Kidney (tissue), 14 donors: ENCODE results near the gene SRGN. TPM values are rescaled to one million over a fixed set of nuclear protein-coding genes. Genes with fewer than 3 reads are reported as not detected.

Experiments used
- DNase-seq, 5 donors: peaks; one replicate each; pipeline ENCODE4 v3.0.0-alpha.2; 2013 to 2020
- FAIRE-seq: peaks from 2 replicates; lab custom pipeline; 2012; peaks lifted over from hg19 to GRCh38; lab: Jason Lieb, UNC
- H3K27ac ChIP-seq, 2 donors: one replicate each; pipeline ENCODE4 v1.7.0; 2013; ENCODE audit warnings: low read depth in 2 of 2, low read length in 2 of 2, inconsistent platforms in 1 of 2
- H3K27me3 ChIP-seq: one replicate; pipeline ENCODE4 v1.7.1; 2013; ENCODE audit warnings: low read length, inconsistent platforms; ENCODE audit not compliant: control insufficient read depth, insufficient read depth
- H3K36me3 ChIP-seq, 3 donors: one replicate each; pipeline versions ENCODE4 v1.7.0 to v1.7.1; 2013; ENCODE audit warnings: low read length in 3 of 3, control low read depth in 1 of 3, inconsistent platforms in 1 of 3; ENCODE audit not compliant: insufficient read depth in 3 of 3, control insufficient read depth in 2 of 3
- H3K4me1 ChIP-seq, 3 donors: one replicate each; pipeline versions ENCODE4 v1.7.0 to v1.7.1; 2013; ENCODE audit warnings: low read length in 3 of 3, inconsistent platforms in 1 of 3, low read depth in 1 of 3; ENCODE audit not compliant: control insufficient read depth in 2 of 3, insufficient read depth in 2 of 3
- H3K4me3 ChIP-seq, 3 donors: one replicate each; pipeline versions ENCODE4 v1.7.0 to v1.8.1; 2013; ENCODE audit warnings: low read length in 3 of 3, control low read depth in 1 of 3, inconsistent platforms in 1 of 3
- H3K9ac ChIP-seq, 3 donors: one replicate each; pipeline versions ENCODE4 v1.7.0 to v1.7.1; 2013; ENCODE audit warnings: low read length in 3 of 3, control low read depth in 1 of 3, inconsistent platforms in 1 of 3
- H3K9me3 ChIP-seq, 3 donors: one replicate each; pipeline versions ENCODE4 v1.7.0 to v1.7.1; 2013; ENCODE audit warnings: low read length in 3 of 3, control low read depth in 1 of 3, inconsistent platforms in 1 of 3; ENCODE audit not compliant: control insufficient read depth in 2 of 3, insufficient read depth in 1 of 3
- CTCF ChIP-seq: IDR thresholded peaks from 3 replicates; pipeline ENCODE4 v1.5.1; 2012; ENCODE audit warnings: mild to moderate bottlenecking, moderate library complexity, borderline replicate concordance; ENCODE audit not compliant: insufficient read depth; ENCODE audit errors: extremely low read depth
- intact Hi-C: fragments of 100-400 bp; cut with DNase I; formaldehyde crosslinking; loops from one replicate; pipeline ENCODE4 v1.11.1; 2022
- polyA plus RNA-seq: library from polyadenylated mRNA; stranded (reverse); fragments of 350-450 nt; fragmentation: Illumina TruSeq; extraction: RNeasy Lipid Tissue Mini Kit (QIAGEN cat#74804); gene quantifications from one replicate; pipeline ENCODE4 v1.2.3, GENCODE V29; 2014; ENCODE audit warnings: low read depth, low replicate concordance; ENCODE audit not compliant: insufficient read depth
- total RNA-seq: library from RNA; stranded (reverse); fragmentation: NEBNext Ultra II Directional; extraction: Animal tissue kit (Norgen Biotek cat#: 25700); gene quantifications from one replicate; pipeline ENCODE4 v1.2.1, GENCODE V29; 2021
- donor health status: control.
- donor health status: control.
- donor health status: control.
- donor health status: control.
- donor health status: control.
- donor health status: DM: yes; HTN: yes; CAD: no.
- donor health status: Normal renal cell carcinoma (clear cell type).

The SRGN gene
- total and polyA plus RNA-seq, 2 donors from 2014 or later: 65.7 to 130 TPM

DNA sequence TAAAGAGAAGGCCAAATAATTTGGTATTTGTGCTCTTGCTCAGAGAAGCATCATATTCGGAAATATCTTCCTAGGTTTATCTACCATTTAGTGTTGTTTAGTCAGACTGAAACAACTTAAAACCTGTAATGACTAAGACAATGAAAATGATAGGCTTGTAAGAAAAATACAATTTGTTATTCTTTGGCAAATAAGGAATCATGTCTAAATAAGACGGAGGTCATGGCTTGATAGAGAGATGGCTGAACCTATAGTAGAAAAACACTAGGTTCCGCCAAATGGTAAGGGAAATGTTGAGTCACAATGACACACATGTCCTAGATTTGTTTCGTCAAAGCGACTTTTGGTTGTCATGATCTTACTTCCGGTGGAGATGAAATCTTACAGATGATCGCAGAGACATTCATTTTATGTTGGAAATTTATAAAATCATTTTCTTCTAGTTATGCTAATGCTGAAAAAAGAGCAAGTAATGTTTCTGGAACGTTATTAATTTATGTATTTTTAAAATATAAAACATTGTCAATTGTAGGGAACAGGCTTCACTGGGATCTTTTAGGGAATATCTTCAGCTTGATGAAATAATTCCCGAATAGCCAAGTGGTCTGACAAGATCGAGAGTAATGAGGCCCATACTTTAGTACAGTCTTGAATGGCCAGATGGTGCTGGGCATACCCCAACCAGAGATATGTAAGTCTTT, 1.0 kb downstream of the SRGN start:
- peak overlapping the region in 2 of 3 donors; percentile 39 to 78 for H3K9ac ChIP-seq
- peak overlapping the region in 2 of 3 donors; percentile 71 to 75 for H3K4me3 ChIP-seq
- DNase-seq (no peak), FAIRE-seq (no peak)
- H3K27me3 ChIP-seq: no peaks in the 10 kb centered on the region
- H3K27ac ChIP-seq: peak overlapping the region in 1 of 2 donors; percentile 94
- intact Hi-C loops: no loop called here
- TF ChIP-seq CTCF: no peak
- H3K36me3 ChIP-seq: no peaks in the 10 kb centered on the region
- peaks cover 0 to 5% (median 0%) of the 10 kb centered on the region in 3 donors for H3K4me1 ChIP-seq
- H3K9me3 ChIP-seq: no peaks in the 10 kb centered on the region

- H3K27me3 ChIP-seq: no peaks in the 10 kb centered on the region
- H3K27ac ChIP-seq: peak overlapping the region; percentile 8 to 78
- H3K4me3 ChIP-seq: peak overlapping the region in 2 of 3 donors; percentile 47 to 75
- no peaks in the 10 kb centered on the region for H3K36me3 ChIP-seq
- no peak for FAIRE-seq
- no peak overlapping the region for H3K9ac ChIP-seq
- intact Hi-C loops: loop anchor here (10.0 kb wide), 1 partner anchor 85 kb away; no protein-coding TSS in a partner anchor
- DNase-seq: no peak
- H3K9me3 ChIP-seq: no peaks in the 10 kb centered on the region
- peaks cover 0 to 5% (median 0%) of the 10 kb centered on the region in 3 donors for H3K4me1 ChIP-seq
- TF ChIP-seq CTCF: no peak
These were observed 2.0 kb downstream of the SRGN start for GRCh38 chr10:69089638-69090599.

DNA sequence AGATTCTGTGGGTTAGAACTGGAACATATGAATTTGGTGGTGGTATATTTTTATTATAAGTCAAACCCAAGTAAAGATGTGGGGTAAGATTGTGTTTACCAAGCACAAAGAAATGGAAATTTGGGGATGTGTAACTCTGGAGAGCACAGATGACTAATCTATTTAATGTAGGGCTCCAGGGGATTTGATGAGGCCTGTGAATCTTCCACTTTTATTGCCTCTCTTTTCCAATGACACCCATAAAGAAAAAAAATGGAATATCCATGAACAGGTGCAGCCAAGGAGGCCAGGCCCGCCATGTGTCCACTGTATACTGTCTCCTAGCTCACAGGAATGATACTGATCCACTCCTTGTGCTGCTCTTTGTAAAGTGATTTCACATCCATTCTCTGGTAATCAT, 2.8 kb downstream of the SRGN start:
- DNase-seq (no peak), FAIRE-seq (no peak)
- H3K27ac ChIP-seq: peak overlapping the region; percentile 8 to 71
- H3K4me1 ChIP-seq: peaks cover 0 to 5% (median 0%) of the 10 kb centered on the region in 3 donors
- H3K9ac ChIP-seq: no peak overlapping the region
- TF ChIP-seq CTCF: no peak
- H3K36me3 ChIP-seq: no peaks in the 10 kb centered on the region
- no peaks in the 10 kb centered on the region for H3K27me3 ChIP-seq
- intact Hi-C loops: loop anchor here (10.0 kb wide), 1 partner anchor 86 kb away; no protein-coding TSS in a partner anchor
- no peaks in the 10 kb centered on the region for H3K9me3 ChIP-seq
- H3K4me3 ChIP-seq: peak overlapping the region in 2 of 3 donors; percentile 30 to 47
